Activated T-helper 1 cell treated with anti-CD3 and anti-CD28 coated beads, Interleukin-12 subunit alpha, Interleukin-12 subunit beta, Interleukin-2, Interleukin-4 antibody, amounts not matched to agents 30 ng/mL and 10 ng/mL and 1 ng/mL, durations not matched to agents 14 hours and 24 hours and 36 hours (primary cell): ENCODE data around the gene CECR2. TPM values are rescaled to one million over a fixed set of nuclear protein-coding genes. Genes with fewer than 3 reads are reported as not detected.
A peak's percentile ranks its signal among the peaks of the same experiment; 100 is the strongest.

Experiments used
- DNase-seq: peaks from one replicate; pipeline ENCODE4 v3.0.0; 2021; ENCODE audit warnings: low spot score
- H3K27ac Mint-ChIP-seq: one replicate; pipeline ENCODE4 v1.8.0; 2021; ENCODE audit warnings: mild to moderate bottlenecking, mixed read lengths
- H3K27me3 Mint-ChIP-seq: one replicate; pipeline ENCODE4 v1.8.0; 2022; ENCODE audit warnings: mild to moderate bottlenecking, moderate library complexity, mixed read lengths; ENCODE audit not compliant: insufficient read depth
- H3K36me3 Mint-ChIP-seq: one replicate; pipeline ENCODE4 v1.8.0; 2021; ENCODE audit warnings: low read depth, mixed read lengths
- H3K4me1 Mint-ChIP-seq: one replicate; pipeline ENCODE4 v1.8.0; 2021; ENCODE audit warnings: low read depth, mixed read lengths
- H3K4me3 Mint-ChIP-seq: one replicate; pipeline ENCODE4 v1.8.0; 2021; ENCODE audit warnings: mild to moderate bottlenecking, moderate library complexity, mixed read lengths
- H3K9me3 Mint-ChIP-seq: one replicate; pipeline ENCODE4 v1.8.0; 2021; ENCODE audit warnings: mixed read lengths
- intact Hi-C: fragments of 100-400 bp; cut with micrococcal nuclease; formaldehyde crosslinking; loops from one replicate; pipeline ENCODE4 v1.15.1; 2024
- total RNA-seq: library from RNA; stranded (reverse); gene quantifications from 2 replicates; pipeline ENCODE4 v1.2.3, GENCODE V29; 2022

The CECR2 gene
- 0.05 and 0.18 TPM in 2 replicates for total RNA-seq

- Mint-ChIP-seq H3K36me3 (peaks cover 5% of the 10 kb centered on the region), H3K27me3 (peaks cover 67% of the 10 kb centered on the region), H3K9me3 (no peaks in the 10 kb centered on the region), H3K27ac (peak within 1 kb of the TSS; percentile 44), H3K4me1 (peaks cover 29% of the 10 kb centered on the region), H3K4me3 (peak within 1 kb of the TSS; percentile 80)
- intact Hi-C loops: loop anchor here (2.0 to 10.0 kb wide), 4 partner anchors 89 to 403 kb away; partner anchors contain the start of genes ADA2 and BID
- DNase-seq: peak; percentile 2
These were observed at the start of gene CECR2 for GRCh38 chr22:17369439-17370025. CECR2 (plus strand) TSS chr22:17369460; CDS start chr22:17369784, 324 bp downstream.

- no peaks in the 10 kb centered on the region for H3K4me1 Mint-ChIP-seq
- no peak overlapping the region for H3K4me3 Mint-ChIP-seq
- DNase-seq: no peak
- intact Hi-C loops: no loop called here
- no peaks in the 10 kb centered on the region for H3K36me3 Mint-ChIP-seq
- peaks cover 13% of the 10 kb centered on the region for H3K27me3 Mint-ChIP-seq
- H3K9me3 Mint-ChIP-seq: no peaks in the 10 kb centered on the region
- H3K27ac Mint-ChIP-seq: no peak overlapping the region
These were observed 49.7 kb upstream of the CECR2 start for GRCh38 chr22:17319546-17319945.

- Mint-ChIP-seq H3K4me1 (no peaks in the 10 kb centered on the region), H3K9me3 (no peaks in the 10 kb centered on the region), H3K4me3 (no peak overlapping the region), H3K36me3 (no peaks in the 10 kb centered on the region), H3K27ac (no peak overlapping the region), H3K27me3 (peaks cover 13% of the 10 kb centered on the region)
- DNase-seq: no peak
- intact Hi-C loops: no loop called here
These were observed 46.7 kb upstream of the CECR2 start for GRCh38 chr22:17322511-17322910.

GRCh38 chr22:17331690-17332089 is 37.6 kb upstream of the CECR2 start:
- intact Hi-C loops: no loop called here
- Mint-ChIP-seq H3K27me3 (peaks cover 5% of the 10 kb centered on the region), H3K27ac (no peak overlapping the region), H3K4me1 (no peaks in the 10 kb centered on the region), H3K4me3 (no peak overlapping the region), H3K9me3 (no peaks in the 10 kb centered on the region), H3K36me3 (no peaks in the 10 kb centered on the region)
- DNase-seq: no peak

GRCh38 chr22:17332109-17332800 is 37.0 kb upstream of the CECR2 start:
- no peak for DNase-seq
- H3K4me1 Mint-ChIP-seq: no peaks in the 10 kb centered on the region
- H3K36me3 Mint-ChIP-seq: no peaks in the 10 kb centered on the region
- no peak overlapping the region for H3K27ac Mint-ChIP-seq
- H3K27me3 Mint-ChIP-seq: peaks cover 5% of the 10 kb centered on the region
- H3K9me3 Mint-ChIP-seq: no peaks in the 10 kb centered on the region
- no peak overlapping the region for H3K4me3 Mint-ChIP-seq
- intact Hi-C loops: no loop called here

- intact Hi-C loops: no loop called here
- no peaks in the 10 kb centered on the region for H3K4me1 Mint-ChIP-seq
- H3K27me3 Mint-ChIP-seq: no peaks in the 10 kb centered on the region
- H3K36me3 Mint-ChIP-seq: no peaks in the 10 kb centered on the region
- H3K4me3 Mint-ChIP-seq: no peak overlapping the region
- H3K27ac Mint-ChIP-seq: no peak overlapping the region
- no peaks in the 10 kb centered on the region for H3K9me3 Mint-ChIP-seq
- DNase-seq: no peak
These were observed 35.2 kb upstream of the CECR2 start for GRCh38 chr22:17334059-17334458.

GRCh38 chr22:17334983-17335382 is 34.3 kb upstream of the CECR2 start:
- H3K9me3 Mint-ChIP-seq: no peaks in the 10 kb centered on the region
- no peak overlapping the region for H3K27ac Mint-ChIP-seq
- no peak overlapping the region for H3K4me3 Mint-ChIP-seq
- no peaks in the 10 kb centered on the region for H3K36me3 Mint-ChIP-seq
- no peak for DNase-seq
- no peaks in the 10 kb centered on the region for H3K27me3 Mint-ChIP-seq
- H3K4me1 Mint-ChIP-seq: no peaks in the 10 kb centered on the region
- intact Hi-C loops: no loop called here

GRCh38 chr22:17336061-17336460 is 33.2 kb upstream of the CECR2 start:
- Mint-ChIP-seq H3K36me3 (no peaks in the 10 kb centered on the region), H3K27me3 (peaks cover under 1% of the 10 kb centered on the region), H3K9me3 (no peaks in the 10 kb centered on the region), H3K27ac (no peak overlapping the region), H3K4me1 (no peaks in the 10 kb centered on the region), H3K4me3 (no peak overlapping the region)
- no peak for DNase-seq
- intact Hi-C loops: no loop called here

- no peak overlapping the region for H3K4me3 Mint-ChIP-seq
- intact Hi-C loops: no loop called here
- no peak overlapping the region for H3K27ac Mint-ChIP-seq
- peaks cover 2% of the 10 kb centered on the region for H3K27me3 Mint-ChIP-seq
- H3K36me3 Mint-ChIP-seq: no peaks in the 10 kb centered on the region
- DNase-seq: no peak
- no peaks in the 10 kb centered on the region for H3K9me3 Mint-ChIP-seq
- H3K4me1 Mint-ChIP-seq: no peaks in the 10 kb centered on the region
These were observed 31.6 kb upstream of the CECR2 start for GRCh38 chr22:17337639-17338038.

- Mint-ChIP-seq H3K36me3 (no peaks in the 10 kb centered on the region), H3K27ac (no peak overlapping the region), H3K4me3 (no peak overlapping the region)
These were observed 30.1 kb upstream of the CECR2 start for GRCh38 chr22:17339095-17339693.

GRCh38 chr22:17342361-17342760 is 26.9 kb upstream of the CECR2 start:
- Mint-ChIP-seq H3K27ac (no peak overlapping the region), H3K4me3 (no peak overlapping the region), H3K4me1 (no peaks in the 10 kb centered on the region), H3K36me3 (no peaks in the 10 kb centered on the region), H3K27me3 (peaks cover 2% of the 10 kb centered on the region), H3K9me3 (no peaks in the 10 kb centered on the region)
- intact Hi-C loops: no loop called here
- no peak for DNase-seq

More at GRCh38 chr22:17339095-17339693, 30.1 kb upstream of the CECR2 start:
- Mint-ChIP-seq H3K9me3 (no peaks in the 10 kb centered on the region), H3K4me1 (no peaks in the 10 kb centered on the region), H3K27me3 (peaks cover 2% of the 10 kb centered on the region)
- no peak for DNase-seq
- intact Hi-C loops: no loop called here

GRCh38 chr22:17343766-17344165 is 25.5 kb upstream of the CECR2 start:
- H3K36me3 Mint-ChIP-seq: no peaks in the 10 kb centered on the region
- DNase-seq: no peak
- no peak overlapping the region for H3K27ac Mint-ChIP-seq
- intact Hi-C loops: no loop called here
- no peak overlapping the region for H3K4me3 Mint-ChIP-seq
- H3K4me1 Mint-ChIP-seq: peaks cover 2% of the 10 kb centered on the region
- H3K9me3 Mint-ChIP-seq: no peaks in the 10 kb centered on the region
- peaks cover 2% of the 10 kb centered on the region for H3K27me3 Mint-ChIP-seq

GRCh38 chr22:17346578-17346977 is 22.7 kb upstream of the CECR2 start:
- intact Hi-C loops: no loop called here
- H3K4me1 Mint-ChIP-seq: peaks cover 9% of the 10 kb centered on the region
- H3K36me3 Mint-ChIP-seq: no peaks in the 10 kb centered on the region
- no peak for DNase-seq
- H3K27me3 Mint-ChIP-seq: peaks cover 4% of the 10 kb centered on the region
- H3K9me3 Mint-ChIP-seq: no peaks in the 10 kb centered on the region
- no peak overlapping the region for H3K27ac Mint-ChIP-seq
- H3K4me3 Mint-ChIP-seq: no peak overlapping the region
